Ishikawa (cell line): ENCODE measurements around the gene SEMA5A.

Source experiments
- CREB1 ChIP-seq: IDR thresholded peaks from 2 replicates; pipeline ENCODE4 v1.6.1; 2012; ENCODE audit warnings: low read depth
- EGR1 ChIP-seq: IDR thresholded peaks from 2 replicates; pipeline ENCODE4 v1.6.1; 2012
- EP300 ChIP-seq: IDR thresholded peaks from 2 replicates; pipeline ENCODE4 v1.6.1; 2012; ENCODE audit warnings: borderline replicate concordance
- RAD21 ChIP-seq: IDR thresholded peaks from 2 replicates; pipeline ENCODE4 v1.6.1; 2012; ENCODE audit warnings: low read depth
- TCF12 ChIP-seq: IDR thresholded peaks from 2 replicates; pipeline ENCODE4 v1.6.1; 2012; ENCODE audit warnings: low read depth
- TEAD4 ChIP-seq: IDR thresholded peaks from 2 replicates; pipeline ENCODE4 v1.6.1; 2012
- YY1 ChIP-seq: IDR thresholded peaks from 2 replicates; pipeline ENCODE4 v1.6.1; 2012; ENCODE audit warnings: low read depth
- TF ChIP-seq, protein P1 (sequence below): IDR thresholded peaks from 2 replicates; pipeline ENCODE4 v1.6.1; 2012; ENCODE audit warnings: low read depth, mild to moderate bottlenecking
- TF ChIP-seq, protein P2 (sequence below): IDR thresholded peaks from 2 replicates; pipeline ENCODE4 v1.6.1; 2012
- TF ChIP-seq, protein P3 (sequence below): IDR thresholded peaks from 2 replicates; pipeline ENCODE4 v1.6.1; 2012

DNA sequence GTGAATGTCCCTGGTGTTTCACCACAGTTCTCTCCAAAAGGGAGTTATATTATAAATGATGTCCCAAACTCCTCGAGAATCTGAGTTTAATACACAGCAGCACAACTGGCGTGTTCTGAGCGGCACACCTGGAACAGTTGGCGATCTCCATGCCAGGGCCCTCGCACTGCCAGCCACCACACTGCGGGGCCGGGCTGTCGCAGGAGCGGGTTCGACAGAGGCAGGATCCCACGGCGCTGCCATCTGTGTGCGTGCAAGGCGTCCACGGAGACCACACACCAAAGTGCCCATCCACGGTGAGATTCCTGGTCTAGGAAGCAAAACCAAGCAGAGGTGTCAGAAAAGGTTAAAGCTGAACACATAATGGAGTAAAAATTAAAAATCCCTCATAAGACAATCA is 423.3 kb downstream of the SEMA5A start:
- TF ChIP-seq EP300: no peak
- TF ChIP-seq, protein P1, sequence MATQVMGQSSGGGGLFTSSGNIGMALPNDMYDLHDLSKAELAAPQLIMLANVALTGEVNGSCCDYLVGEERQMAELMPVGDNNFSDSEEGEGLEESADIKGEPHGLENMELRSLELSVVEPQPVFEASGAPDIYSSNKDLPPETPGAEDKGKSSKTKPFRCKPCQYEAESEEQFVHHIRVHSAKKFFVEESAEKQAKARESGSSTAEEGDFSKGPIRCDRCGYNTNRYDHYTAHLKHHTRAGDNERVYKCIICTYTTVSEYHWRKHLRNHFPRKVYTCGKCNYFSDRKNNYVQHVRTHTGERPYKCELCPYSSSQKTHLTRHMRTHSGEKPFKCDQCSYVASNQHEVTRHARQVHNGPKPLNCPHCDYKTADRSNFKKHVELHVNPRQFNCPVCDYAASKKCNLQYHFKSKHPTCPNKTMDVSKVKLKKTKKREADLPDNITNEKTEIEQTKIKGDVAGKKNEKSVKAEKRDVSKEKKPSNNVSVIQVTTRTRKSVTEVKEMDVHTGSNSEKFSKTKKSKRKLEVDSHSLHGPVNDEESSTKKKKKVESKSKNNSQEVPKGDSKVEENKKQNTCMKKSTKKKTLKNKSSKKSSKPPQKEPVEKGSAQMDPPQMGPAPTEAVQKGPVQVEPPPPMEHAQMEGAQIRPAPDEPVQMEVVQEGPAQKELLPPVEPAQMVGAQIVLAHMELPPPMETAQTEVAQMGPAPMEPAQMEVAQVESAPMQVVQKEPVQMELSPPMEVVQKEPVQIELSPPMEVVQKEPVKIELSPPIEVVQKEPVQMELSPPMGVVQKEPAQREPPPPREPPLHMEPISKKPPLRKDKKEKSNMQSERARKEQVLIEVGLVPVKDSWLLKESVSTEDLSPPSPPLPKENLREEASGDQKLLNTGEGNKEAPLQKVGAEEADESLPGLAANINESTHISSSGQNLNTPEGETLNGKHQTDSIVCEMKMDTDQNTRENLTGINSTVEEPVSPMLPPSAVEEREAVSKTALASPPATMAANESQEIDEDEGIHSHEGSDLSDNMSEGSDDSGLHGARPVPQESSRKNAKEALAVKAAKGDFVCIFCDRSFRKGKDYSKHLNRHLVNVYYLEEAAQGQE: no peak
- TF ChIP-seq, protein P2, sequence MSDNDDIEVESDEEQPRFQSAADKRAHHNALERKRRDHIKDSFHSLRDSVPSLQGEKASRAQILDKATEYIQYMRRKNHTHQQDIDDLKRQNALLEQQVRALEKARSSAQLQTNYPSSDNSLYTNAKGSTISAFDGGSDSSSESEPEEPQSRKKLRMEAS: no peak
- TF ChIP-seq RAD21: no peak
- TF ChIP-seq YY1: no peak
- TF ChIP-seq TEAD4: no peak
- TF ChIP-seq, protein P3, sequence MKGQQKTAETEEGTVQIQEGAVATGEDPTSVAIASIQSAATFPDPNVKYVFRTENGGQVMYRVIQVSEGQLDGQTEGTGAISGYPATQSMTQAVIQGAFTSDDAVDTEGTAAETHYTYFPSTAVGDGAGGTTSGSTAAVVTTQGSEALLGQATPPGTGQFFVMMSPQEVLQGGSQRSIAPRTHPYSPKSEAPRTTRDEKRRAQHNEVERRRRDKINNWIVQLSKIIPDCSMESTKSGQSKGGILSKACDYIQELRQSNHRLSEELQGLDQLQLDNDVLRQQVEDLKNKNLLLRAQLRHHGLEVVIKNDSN: no peak
- TF ChIP-seq CREB1: no peak
- TF ChIP-seq EGR1: no peak
- TF ChIP-seq TCF12: no peak
